CD4-positive, alpha-beta T cell treated with Interleukin-15 for 1 hour (primary cell): Measurements from ENCODE around the gene PPFIA1.
A peak's percentile ranks its signal among the peaks of the same experiment; 100 is the strongest.

Experiments
- DNase-seq: peaks from one replicate; pipeline ENCODE4 v3.0.0-alpha.2; 2020

The PPFIA1 gene

GRCh38 chr11:70419307-70420007 is 149.0 kb downstream of the PPFIA1 start:
- DNase-seq, result no peak

- DNase-seq, result no peak
These were observed 149.5 kb downstream of the PPFIA1 start for GRCh38 chr11:70420008-70420464.

- DNase-seq, result no peak
These were observed 150.0 kb downstream of the PPFIA1 start for GRCh38 chr11:70420496-70420895.

- DNase-seq, result no peak
These were observed 150.6 kb downstream of the PPFIA1 start for GRCh38 chr11:70421123-70421522.

GRCh38 chr11:70422692-70423522 is 152.4 kb downstream of the PPFIA1 start:
- no peak for DNase-seq

- DNase-seq, result peak; percentile 71
These were observed 153.3 kb downstream of the PPFIA1 start for GRCh38 chr11:70423523-70424505.

- no peak for DNase-seq
These were observed 154.4 kb downstream of the PPFIA1 start for GRCh38 chr11:70424765-70425344.

- no peak for DNase-seq
These were observed 156.9 kb downstream of the PPFIA1 start for GRCh38 chr11:70427436-70427835.

- DNase-seq, result no peak
These were observed 158.4 kb downstream of the PPFIA1 start for GRCh38 chr11:70428701-70429427.

GRCh38 chr11:70429428-70429705 is 158.9 kb downstream of the PPFIA1 start:
- no peak for DNase-seq

GRCh38 chr11:70429724-70430521 is 159.4 kb downstream of the PPFIA1 start:
- no peak for DNase-seq

GRCh38 chr11:70430671-70431574 is 160.4 kb downstream of the PPFIA1 start:
- DNase-seq, result no peak

- DNase-seq, result no peak
These were observed 161.1 kb downstream of the PPFIA1 start for GRCh38 chr11:70431611-70432010.

GRCh38 chr11:70432065-70432464 is 161.6 kb downstream of the PPFIA1 start:
- no peak for DNase-seq

- DNase-seq, result no peak
These were observed 162.1 kb downstream of the PPFIA1 start for GRCh38 chr11:70432580-70432979.

- no peak for DNase-seq
These were observed 162.5 kb downstream of the PPFIA1 start for GRCh38 chr11:70433038-70433437.

GRCh38 chr11:70433526-70433925 is 163.0 kb downstream of the PPFIA1 start:
- DNase-seq, result no peak
